Trophoblast cell (in vitro differentiated cells and primary cell): ENCODE measurements around the gene MYH13.

Experiments used
- DNase-seq, 2 donors: peaks; one replicate each; pipeline ENCODE4 v3.0.0-alpha.2; 2016
- H2AFZ ChIP-seq: 2 replicates; pipeline ENCODE4 v1.6.1; 2013; ENCODE audit warnings: low read length, moderate library complexity, mild to moderate bottlenecking; ENCODE audit not compliant: insufficient read depth, poor library complexity
- H2AK5ac ChIP-seq: 2 replicates; pipeline ENCODE4 v1.6.1; 2013; ENCODE audit warnings: mild to moderate bottlenecking, low read length
- H2BK120ac ChIP-seq: 2 replicates; pipeline ENCODE4 v1.6.1; 2013; ENCODE audit warnings: low read length, mild to moderate bottlenecking, moderate library complexity; ENCODE audit not compliant: insufficient read depth, poor library complexity
- H2BK12ac ChIP-seq: 2 replicates; pipeline ENCODE4 v1.6.1; 2013; ENCODE audit warnings: mild to moderate bottlenecking, low read length, moderate library complexity
- H2BK5ac ChIP-seq: 2 replicates; pipeline ENCODE4 v1.6.1; 2013; ENCODE audit warnings: low read length, low read depth, moderate library complexity, mild to moderate bottlenecking; ENCODE audit not compliant: poor library complexity
- H3K14ac ChIP-seq: 2 replicates; pipeline ENCODE4 v1.6.1; 2013; ENCODE audit warnings: mild to moderate bottlenecking, low read length
- H3K18ac ChIP-seq: 2 replicates; pipeline ENCODE4 v1.6.1; 2013; ENCODE audit warnings: mild to moderate bottlenecking, low read length
- H3K23ac ChIP-seq: 2 replicates; pipeline ENCODE4 v1.6.1; 2013; ENCODE audit warnings: low read length
- H3K27ac ChIP-seq: 2 replicates; pipeline ENCODE4 v1.5.1; 2013; ENCODE audit warnings: low read depth, mild to moderate bottlenecking, inconsistent platforms, low read length, moderate library complexity
- H3K27me3 ChIP-seq: 2 replicates; pipeline ENCODE4 v1.6.1; 2013; ENCODE audit warnings: inconsistent platforms, mild to moderate bottlenecking, low read length, moderate library complexity; ENCODE audit not compliant: insufficient read depth
- H3K36me3 ChIP-seq, 2 experiments: 1 replicate in 1 of 2; 2 replicates in 1 of 2; pipeline ENCODE4 v1.6.1; 2013; ENCODE audit warnings: low read length in 2 of 2, mild to moderate bottlenecking in 2 of 2, moderate library complexity in 1 of 2; ENCODE audit not compliant: insufficient read depth in 2 of 2, control insufficient read depth in 1 of 2
- H3K4ac ChIP-seq: 2 replicates; pipeline ENCODE4 v1.6.1; 2013; ENCODE audit warnings: low read depth, mild to moderate bottlenecking, low read length, moderate library complexity
- H3K4me1 ChIP-seq, 2 experiments: 1 replicate in 1 of 2; 2 replicates in 1 of 2; pipeline ENCODE4 v1.6.1; 2013; ENCODE audit warnings: low read length in 2 of 2, mild to moderate bottlenecking in 2 of 2, moderate library complexity in 1 of 2; ENCODE audit not compliant: insufficient read depth in 2 of 2, control insufficient read depth in 1 of 2
- H3K4me2 ChIP-seq: 2 replicates; pipeline ENCODE4 v1.6.1; 2013; ENCODE audit warnings: inconsistent platforms, mild to moderate bottlenecking, low read length, moderate library complexity
- H3K4me3 ChIP-seq: 2 replicates; pipeline ENCODE4 v1.5.1; 2013; ENCODE audit warnings: mild to moderate bottlenecking, low read depth, low read length, inconsistent platforms
- H3K79me1 ChIP-seq: one replicate; pipeline ENCODE4 v1.6.1; 2013; ENCODE audit warnings: low read length
- H3K79me2 ChIP-seq: 2 replicates; pipeline ENCODE4 v1.6.1; 2013; ENCODE audit warnings: low read length, mild to moderate bottlenecking; ENCODE audit not compliant: control insufficient read depth, insufficient read depth, poor library complexity
- H3K9ac ChIP-seq: 2 replicates; pipeline ENCODE4 v1.6.1; 2013; ENCODE audit warnings: mild to moderate bottlenecking, low read length
- H3K9me3 ChIP-seq: 2 replicates; pipeline ENCODE4 v1.6.1; 2013; ENCODE audit warnings: low read depth, mild to moderate bottlenecking, control low read depth, inconsistent platforms, low read length; ENCODE audit not compliant: insufficient read depth
- H4K12ac ChIP-seq: 2 replicates; pipeline ENCODE4 v1.6.1; 2013; ENCODE audit warnings: low read depth, mild to moderate bottlenecking, low read length, moderate library complexity
- H4K8ac ChIP-seq: 2 replicates; pipeline ENCODE4 v1.6.1; 2013; ENCODE audit warnings: low read depth, mild to moderate bottlenecking, low read length, moderate library complexity
- H4K91ac ChIP-seq: one replicate; pipeline ENCODE4 v1.6.1; 2013; ENCODE audit warnings: low read depth, mild to moderate bottlenecking, low read length, moderate library complexity
- WGBS: extraction: QIAGEN DNeasy Blood & Tissue Kit; methylation state at CpG from one replicate; pipeline ENCODE4 v1.1.7; 2013; ENCODE audit warnings: missing lambda C conversion rate; ENCODE audit not compliant: insufficient read length, insufficient coverage; ENCODE audit errors: extremely low coverage; 5-methylcytosine and 5-hydroxymethylcytosine counted together

Gene MYH13

DNA sequence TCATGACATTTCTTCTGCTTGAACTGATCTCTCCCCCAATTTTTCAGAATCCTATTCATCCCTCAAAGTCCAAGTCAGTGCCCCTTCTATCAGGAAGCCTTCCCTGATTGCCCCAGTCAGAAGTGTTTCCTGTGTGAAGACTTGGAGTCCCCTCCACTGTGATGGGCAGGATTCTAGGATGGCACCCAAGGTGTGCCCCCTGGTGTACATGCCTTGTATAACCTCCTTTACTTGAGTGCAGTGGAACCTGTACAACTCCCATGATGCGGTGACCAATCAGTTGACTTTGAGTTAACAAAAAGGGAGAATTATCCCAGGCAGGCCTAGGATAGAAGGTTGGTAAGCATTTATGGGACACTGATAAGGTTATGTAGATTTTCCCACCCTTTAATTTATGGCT, 23.4 kb downstream of the MYH13 start:
- Histone ChIP-seq H3K4me1 (no peaks in the 10 kb centered on the region), H3K36me3 (no peaks in the 10 kb centered on the region)
- no CpG with 5 or more reads among the region's 1 CpG for WGBS

DNA sequence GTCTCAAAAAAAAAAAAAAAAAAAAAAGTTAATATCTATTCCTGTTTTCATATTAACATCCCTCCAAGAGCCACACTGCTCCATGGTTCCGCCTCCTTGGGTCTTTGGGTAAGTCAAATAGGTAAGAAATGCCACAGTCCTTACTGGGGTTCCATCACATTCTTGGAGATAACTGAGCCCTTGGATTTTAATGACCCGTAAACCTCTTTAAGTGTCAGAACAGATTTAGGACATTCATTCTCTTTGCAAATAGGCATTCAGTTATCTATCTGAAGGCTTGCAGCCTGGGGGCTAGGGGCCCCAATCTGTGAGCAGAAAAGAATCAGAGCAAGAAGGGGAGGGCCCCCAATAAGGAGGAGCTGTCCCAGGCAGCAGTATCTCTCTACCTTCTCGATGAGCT, 28.0 kb downstream of the MYH13 start:
- Histone ChIP-seq H4K12ac (no peak overlapping the region), H3K27ac (no peak overlapping the region), H3K4me2 (no peak overlapping the region), H3K9ac (no peak overlapping the region), H2AFZ (no peak overlapping the region), H2BK120ac (no peak overlapping the region), H3K27me3 (no peaks in the 10 kb centered on the region), H2BK12ac (no peak overlapping the region), H3K4me3 (no peak overlapping the region), H3K23ac (no peak overlapping the region), H2AK5ac (no peak overlapping the region), H3K9me3 (no peaks in the 10 kb centered on the region), H3K14ac (no peak overlapping the region), H3K79me1 (no peaks in the 10 kb centered on the region), H2BK5ac (no peak overlapping the region), H3K36me3 (no peaks in the 10 kb centered on the region), H3K18ac (no peak overlapping the region), H3K4me1 (no peaks in the 10 kb centered on the region), H4K8ac (no peak overlapping the region), H4K91ac (no peak overlapping the region), H3K79me2 (no peaks in the 10 kb centered on the region), H3K4ac (no peak overlapping the region)
- WGBS: no CpG with 5 or more reads among the region's 3 CpGs
- no peak for DNase-seq

More for the DNA sequence above, 23.4 kb downstream of the MYH13 start:
- Histone ChIP-seq H4K8ac (no peak overlapping the region), H2AK5ac (no peak overlapping the region), H2BK12ac (no peak overlapping the region), H3K23ac (no peak overlapping the region), H3K27me3 (no peaks in the 10 kb centered on the region), H4K91ac (no peak overlapping the region), H2BK5ac (no peak overlapping the region), H4K12ac (no peak overlapping the region), H3K79me2 (no peaks in the 10 kb centered on the region), H3K4me3 (no peak overlapping the region), H3K4ac (no peak overlapping the region), H2AFZ (no peak overlapping the region), H3K27ac (no peak overlapping the region), H2BK120ac (no peak overlapping the region), H3K79me1 (no peaks in the 10 kb centered on the region), H3K9me3 (peaks cover 2% of the 10 kb centered on the region), H3K4me2 (no peak overlapping the region), H3K14ac (no peak overlapping the region), H3K9ac (no peak overlapping the region), H3K18ac (no peak overlapping the region)
- DNase-seq: peak; percentile 8 to 42

DNA sequence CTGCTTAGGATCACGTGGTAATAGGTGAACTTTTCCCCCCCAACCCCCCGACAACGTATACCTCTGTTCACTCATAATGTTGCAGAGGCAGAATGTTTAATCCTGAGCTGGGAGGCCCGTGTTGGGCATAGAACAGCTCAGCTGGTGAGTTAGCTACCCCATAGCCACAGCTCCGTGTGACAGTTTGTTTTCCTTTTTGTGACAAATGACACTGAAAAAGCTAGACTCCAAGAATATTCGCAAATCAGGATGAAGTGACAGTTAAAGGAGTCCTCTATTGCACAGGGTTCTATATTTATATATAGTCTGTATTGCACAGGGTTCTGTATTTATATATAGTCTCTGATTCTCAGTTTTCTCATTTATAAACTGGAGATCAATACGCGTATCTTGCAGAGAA, 33.8 kb downstream of the MYH13 start:
- H3K9me3 ChIP-seq: no peaks in the 10 kb centered on the region
- H3K4me2 ChIP-seq: no peak overlapping the region
- no peak overlapping the region for H3K14ac ChIP-seq
- no peak overlapping the region for H2BK5ac ChIP-seq
- H4K8ac ChIP-seq: no peak overlapping the region
- no peak overlapping the region for H2AK5ac ChIP-seq
- no peak overlapping the region for H3K18ac ChIP-seq
- H3K79me2 ChIP-seq: no peaks in the 10 kb centered on the region
- no peak for DNase-seq
- no peak overlapping the region for H3K23ac ChIP-seq
- H3K27ac ChIP-seq: no peak overlapping the region
- H4K91ac ChIP-seq: no peak overlapping the region
- no peak overlapping the region for H2AFZ ChIP-seq
- H3K9ac ChIP-seq: no peak overlapping the region
- H3K27me3 ChIP-seq: no peaks in the 10 kb centered on the region
- H3K36me3 ChIP-seq: no peaks in the 10 kb centered on the region
- H4K12ac ChIP-seq: no peak overlapping the region
- no CpG with 5 or more reads among the region's 8 CpGs for WGBS
- no peak overlapping the region for H3K4ac ChIP-seq
- H2BK120ac ChIP-seq: no peak overlapping the region
- H3K79me1 ChIP-seq: no peaks in the 10 kb centered on the region
- no peak overlapping the region for H3K4me3 ChIP-seq
- H3K4me1 ChIP-seq: no peaks in the 10 kb centered on the region
- no peak overlapping the region for H2BK12ac ChIP-seq

DNA sequence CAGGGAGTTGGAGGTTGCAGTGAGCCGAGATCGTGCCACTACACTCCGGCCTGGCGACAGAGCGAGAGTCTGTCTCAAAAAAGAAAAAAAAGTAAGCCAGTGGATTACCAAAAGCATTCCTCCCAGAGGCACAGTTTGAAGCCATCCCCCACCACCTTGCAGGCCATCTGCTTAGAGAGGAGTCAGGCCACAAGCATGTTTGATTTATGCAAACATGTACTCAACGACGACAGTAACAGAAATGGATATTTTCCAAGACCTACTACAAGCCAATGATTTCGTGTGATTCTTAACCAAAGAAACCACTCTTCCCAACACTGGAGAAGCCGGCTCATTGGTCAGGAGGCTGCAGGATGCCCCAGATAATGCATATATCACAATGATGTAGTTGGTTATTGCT, 34.8 kb downstream of the MYH13 start:
- H3K79me2 ChIP-seq: no peaks in the 10 kb centered on the region
- no peak overlapping the region for H2BK5ac ChIP-seq
- no peak overlapping the region for H4K12ac ChIP-seq
- no peak overlapping the region for H3K4ac ChIP-seq
- no peak overlapping the region for H3K9ac ChIP-seq
- H4K91ac ChIP-seq: no peak overlapping the region
- no peak overlapping the region for H3K23ac ChIP-seq
- no peak overlapping the region for H4K8ac ChIP-seq
- no peaks in the 10 kb centered on the region for H3K36me3 ChIP-seq
- WGBS: no CpG with 5 or more reads among the region's 9 CpGs
- no peak overlapping the region for H3K14ac ChIP-seq
- H2AK5ac ChIP-seq: no peak overlapping the region
- H3K4me3 ChIP-seq: no peak overlapping the region
- no peaks in the 10 kb centered on the region for H3K4me1 ChIP-seq
- no peak overlapping the region for H3K4me2 ChIP-seq
- no peak overlapping the region for H2AFZ ChIP-seq
- no peaks in the 10 kb centered on the region for H3K79me1 ChIP-seq
- H3K27me3 ChIP-seq: no peaks in the 10 kb centered on the region
- H3K9me3 ChIP-seq: no peaks in the 10 kb centered on the region
- no peak overlapping the region for H3K18ac ChIP-seq
- no peak overlapping the region for H2BK12ac ChIP-seq
- no peak overlapping the region for H2BK120ac ChIP-seq
- no peak overlapping the region for H3K27ac ChIP-seq
- DNase-seq: peak in 1 of 2 donors; percentile 40
